ENCODE measurements around the gene FTCDNL1. TPM values are rescaled to one million over a fixed set of nuclear protein-coding genes. Genes with fewer than 3 reads are reported as not detected.

FTCDNL1 gene
- polyA plus RNA-seq, 3 donors, result 2.4 to 7.3 (median 4.1) TPM

DNA sequence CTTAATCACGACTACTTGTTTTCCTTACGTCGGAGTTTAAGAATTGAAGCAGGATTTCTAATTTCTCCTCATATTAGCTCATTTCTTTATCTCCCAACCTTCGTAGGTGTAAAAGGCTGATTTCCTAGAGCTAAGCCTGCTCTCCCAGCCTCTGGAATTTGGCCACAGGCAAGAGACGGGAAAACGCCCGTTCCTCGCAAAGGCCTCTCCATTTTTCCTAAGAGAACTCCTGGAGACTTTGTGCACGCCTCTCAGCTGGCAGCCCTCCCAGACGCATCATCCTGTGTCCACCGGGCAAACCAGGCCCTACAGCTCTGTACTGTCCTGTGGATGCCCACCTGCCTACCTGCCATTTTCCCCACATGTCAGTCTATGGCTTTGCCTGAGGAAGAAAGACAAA, 106.3 kb downstream of the FTCDNL1 start:
- no peaks in the 10 kb centered on the region for H3K79me2 ChIP-seq (ENCODE audit: insufficient read depth, low read length)
- H3K27ac Mint-ChIP-seq, result no peak overlapping the region
- 95% methylated on average over 11 of the region's 11 CpGs for WGBS (ENCODE audit: insufficient coverage)
- TF ChIP-seq, protein P1, sequence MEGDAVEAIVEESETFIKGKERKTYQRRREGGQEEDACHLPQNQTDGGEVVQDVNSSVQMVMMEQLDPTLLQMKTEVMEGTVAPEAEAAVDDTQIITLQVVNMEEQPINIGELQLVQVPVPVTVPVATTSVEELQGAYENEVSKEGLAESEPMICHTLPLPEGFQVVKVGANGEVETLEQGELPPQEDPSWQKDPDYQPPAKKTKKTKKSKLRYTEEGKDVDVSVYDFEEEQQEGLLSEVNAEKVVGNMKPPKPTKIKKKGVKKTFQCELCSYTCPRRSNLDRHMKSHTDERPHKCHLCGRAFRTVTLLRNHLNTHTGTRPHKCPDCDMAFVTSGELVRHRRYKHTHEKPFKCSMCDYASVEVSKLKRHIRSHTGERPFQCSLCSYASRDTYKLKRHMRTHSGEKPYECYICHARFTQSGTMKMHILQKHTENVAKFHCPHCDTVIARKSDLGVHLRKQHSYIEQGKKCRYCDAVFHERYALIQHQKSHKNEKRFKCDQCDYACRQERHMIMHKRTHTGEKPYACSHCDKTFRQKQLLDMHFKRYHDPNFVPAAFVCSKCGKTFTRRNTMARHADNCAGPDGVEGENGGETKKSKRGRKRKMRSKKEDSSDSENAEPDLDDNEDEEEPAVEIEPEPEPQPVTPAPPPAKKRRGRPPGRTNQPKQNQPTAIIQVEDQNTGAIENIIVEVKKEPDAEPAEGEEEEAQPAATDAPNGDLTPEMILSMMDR (IDR thresholded peaks at IDR 0.05), result no peak
- H3K9me3 ChIP-seq (replicated peaks in 1 of 2; ENCODE audit: control insufficient read depth in 1 of 2, insufficient read depth in 1 of 2, low read length in 2 of 2), result no peaks in the 10 kb centered on the region
- peaks cover 0 to 1% (median 0%) of the 10 kb centered on the region in 7 donors for H3K9me3 Mint-ChIP-seq
- no peaks in the 10 kb centered on the region for H3K36me3 Mint-ChIP-seq
- no peak overlapping the region for H3K4me3 Mint-ChIP-seq
- H4K20me1 ChIP-seq (ENCODE audit: insufficient read depth, low read length), result no peaks in the 10 kb centered on the region
- peaks cover 3 to 5% of the 10 kb centered on the region in 2 donors for H3K4me1 ChIP-seq (ENCODE audit: control insufficient read depth in 1 of 2, insufficient read depth in 2 of 2, low read length in 2 of 2)
- peaks cover 3% of the 10 kb centered on the region for H3K4me1 Mint-ChIP-seq
- no peak overlapping the region for H3K4me3 ChIP-seq (replicated peaks in 1 of 3; ENCODE audit: low read depth in 2 of 3, low read length in 3 of 3)
- no peak overlapping the region for H3K9ac ChIP-seq (ENCODE audit: insufficient read depth, low read length, poor library complexity, severe bottlenecking)
- no peaks in the 10 kb centered on the region for H3K36me3 ChIP-seq (replicated peaks in 1 of 2; ENCODE audit: control insufficient read depth in 1 of 2, insufficient read depth in 2 of 2, low read length in 2 of 2)
- no peak overlapping the region for H3K27ac ChIP-seq (ENCODE audit: low read depth in 1 of 2, low read length in 2 of 2)
- DNase-seq, result no peak
- H3K27me3 Mint-ChIP-seq (ENCODE audit: low read depth in 3 of 3), result peaks cover 0 to 2% (median 0%) of the 10 kb centered on the region in 3 donors
- H3K4me2 ChIP-seq (replicated peaks; ENCODE audit: extremely low read depth, low read length, poor library complexity, severe bottlenecking), result no peak overlapping the region
- no peaks in the 10 kb centered on the region for H3K27me3 ChIP-seq (ENCODE audit: control insufficient read depth in 2 of 2, insufficient read depth in 2 of 2, low read length in 2 of 2)
- H2AFZ ChIP-seq (ENCODE audit: insufficient read depth, low read depth, low read length, poor library complexity, severe bottlenecking), result no peak overlapping the region
- intact Hi-C loops (cut with micrococcal nuclease), result loop anchor here (5.0 kb wide), 2 partner anchors 37 to 42 kb away; no protein-coding TSS in a partner anchor

GRCh38 chr2:199744260-199744659, 106.7 kb downstream of the FTCDNL1 start:
- H4K20me1 ChIP-seq (ENCODE audit: insufficient read depth, low read length), result no peaks in the 10 kb centered on the region
- peaks cover 0 to 3% (median 0%) of the 10 kb centered on the region in 3 donors for H3K27me3 Mint-ChIP-seq (ENCODE audit: low read depth in 3 of 3)
- H3K79me2 ChIP-seq (ENCODE audit: insufficient read depth, low read length), result no peaks in the 10 kb centered on the region
- no peaks in the 10 kb centered on the region for H3K36me3 Mint-ChIP-seq
- TF ChIP-seq, protein P1 (IDR thresholded peaks at IDR 0.05), result no peak
- H3K27me3 ChIP-seq (ENCODE audit: control insufficient read depth in 2 of 2, insufficient read depth in 2 of 2, low read length in 2 of 2), result no peaks in the 10 kb centered on the region
- H3K27ac Mint-ChIP-seq, result no peak overlapping the region
- H3K27ac ChIP-seq (ENCODE audit: low read depth in 1 of 2, low read length in 2 of 2), result no peak overlapping the region
- H3K4me3 Mint-ChIP-seq, result no peak overlapping the region
- H3K4me1 ChIP-seq (ENCODE audit: control insufficient read depth in 1 of 2, insufficient read depth in 2 of 2, low read length in 2 of 2), result peaks cover 7 to 10% of the 10 kb centered on the region in 2 donors
- peaks cover 0 to 1% (median 0%) of the 10 kb centered on the region in 7 donors for H3K9me3 Mint-ChIP-seq
- no peaks in the 10 kb centered on the region for H3K36me3 ChIP-seq (replicated peaks in 1 of 2; ENCODE audit: control insufficient read depth in 1 of 2, insufficient read depth in 2 of 2, low read length in 2 of 2)
- intact Hi-C loops (cut with micrococcal nuclease), result loop anchor here (5.0 kb wide), 2 partner anchors 37 to 42 kb away; no protein-coding TSS in a partner anchor
- H2AFZ ChIP-seq (ENCODE audit: insufficient read depth, low read depth, low read length, poor library complexity, severe bottlenecking), result no peak overlapping the region
- no peak overlapping the region for H3K4me3 ChIP-seq (replicated peaks in 1 of 3; ENCODE audit: low read depth in 2 of 3, low read length in 3 of 3)
- H3K9me3 ChIP-seq (replicated peaks in 1 of 2; ENCODE audit: control insufficient read depth in 1 of 2, insufficient read depth in 1 of 2, low read length in 2 of 2), result no peaks in the 10 kb centered on the region
- no peak for DNase-seq
- no peak overlapping the region for H3K9ac ChIP-seq (ENCODE audit: insufficient read depth, low read length, poor library complexity, severe bottlenecking)
- WGBS (ENCODE audit: insufficient coverage), result 86% methylated on average over 2 of the region's 5 CpGs
- peaks cover 8% of the 10 kb centered on the region for H3K4me1 Mint-ChIP-seq
- H3K4me2 ChIP-seq (replicated peaks; ENCODE audit: extremely low read depth, low read length, poor library complexity, severe bottlenecking), result no peak overlapping the region

All from CD14-positive monocyte (primary cell).